Head of caudate nucleus (tissue), 42 donors: ENCODE results near the gene VCL.
"Not testable (repeated sequence)": the region's sequence is repeated elsewhere in the genome, so short reads cannot be mapped to it uniquely, and the experiment has no call there.

ENCODE experiments used
- DNase-seq, 42 donors: peaks; one replicate each; pipeline versions ENCODE4 v3.0.0 to v3.0.0-alpha.2; 2020 to 2021; ENCODE audit warnings: mixed read lengths in 7 of 42
- intact Hi-C: fragments of 100-400 bp; cut with DNase I; formaldehyde crosslinking; loops from one replicate; pipeline ENCODE4 v1.15.0; 2022

VCL gene

GRCh38 chr10:74056050-74056818, 58.3 kb downstream of the VCL start:
- peak in 3 of 42 donors; percentile 11 to 24 (median 17) for DNase-seq
- intact Hi-C loops = no loop called here

GRCh38 chr10:74058071-74058470, 60.2 kb downstream of the VCL start:
- no peak for DNase-seq

GRCh38 chr10:74058658-74059057, 60.7 kb downstream of the VCL start:
- no peak for DNase-seq
- intact Hi-C loops = no loop called here

More at GRCh38 chr10:74058071-74058470, 60.2 kb downstream of the VCL start:
- intact Hi-C loops = no loop called here

GRCh38 chr10:74061104-74061503, 63.2 kb downstream of the VCL start:
- DNase-seq = no peak
- intact Hi-C loops = no loop called here

GRCh38 chr10:74061978-74062377, 64.1 kb downstream of the VCL start:
- DNase-seq, intact Hi-C loops: not testable (repeated sequence)

GRCh38 chr10:74063256-74063655, 65.3 kb downstream of the VCL start:
- intact Hi-C loops = no loop called here

GRCh38 chr10:74067373-74068352, 69.7 kb downstream of the VCL start:
- DNase-seq = no peak
- intact Hi-C loops = no loop called here

More at GRCh38 chr10:74063256-74063655, 65.3 kb downstream of the VCL start:
- DNase-seq = no peak

- intact Hi-C loops = no loop called here
- no peak for DNase-seq
These were observed 73.2 kb downstream of the VCL start for GRCh38 chr10:74071157-74071556.

GRCh38 chr10:74072503-74072902, 74.6 kb downstream of the VCL start:
- intact Hi-C loops = no loop called here
- DNase-seq = no peak

GRCh38 chr10:74075906-74076305, 78.0 kb downstream of the VCL start:
- DNase-seq = no peak
- intact Hi-C loops = no loop called here

GRCh38 chr10:74076961-74077360, 79.0 kb downstream of the VCL start:
- no peak for DNase-seq
- intact Hi-C loops = no loop called here

- intact Hi-C loops = no loop called here
- DNase-seq = no peak
These were observed 79.5 kb downstream of the VCL start for GRCh38 chr10:74077416-74077815.

GRCh38 chr10:74078037-74078436, 80.1 kb downstream of the VCL start:
- no peak for DNase-seq
- intact Hi-C loops = no loop called here

- no peak for DNase-seq
- intact Hi-C loops = no loop called here
These were observed 81.4 kb downstream of the VCL start for GRCh38 chr10:74079028-74079935.

- no peak for DNase-seq
- intact Hi-C loops = loop anchor here (5.0 kb wide), 1 partner anchor 193 kb away; no protein-coding TSS in a partner anchor
These were observed 82.1 kb downstream of the VCL start for GRCh38 chr10:74079936-74080590.

GRCh38 chr10:74081192-74081803, 83.4 kb downstream of the VCL start:
- intact Hi-C loops = loop anchor here (5.0 kb wide), 1 partner anchor 194 kb away; no protein-coding TSS in a partner anchor

GRCh38 chr10:74081941-74082718, 84.2 kb downstream of the VCL start:
- DNase-seq = no peak
- intact Hi-C loops = loop anchor here (5.0 kb wide), 1 partner anchor 195 kb away; no protein-coding TSS in a partner anchor

More at GRCh38 chr10:74081192-74081803, 83.4 kb downstream of the VCL start:
- peak in 38 of 42 donors; percentile 8 to 81 (median 50) for DNase-seq
